ENCODE results near the gene EYS.

DNA sequence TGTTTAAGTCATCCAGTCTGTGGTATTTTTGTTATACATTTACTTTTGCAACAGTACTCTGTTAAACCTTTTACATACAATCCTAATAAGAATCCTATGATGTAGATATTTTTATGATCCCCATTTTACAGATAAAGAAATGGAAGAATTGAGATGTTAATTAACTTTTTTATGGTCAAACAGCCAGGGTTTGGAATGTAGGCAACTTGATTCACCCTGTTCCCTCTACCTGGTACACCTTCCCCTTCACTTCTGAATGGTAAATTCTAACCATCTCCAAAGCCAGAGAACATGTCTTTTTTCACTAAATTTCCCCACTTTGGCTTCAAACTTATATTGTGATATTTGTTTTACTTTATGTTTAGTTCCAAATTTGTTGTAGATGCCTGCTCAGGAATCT is 1771.3 kb downstream of the EYS start:
- no peak for TF ChIP-seq EZH2 (IDR thresholded peaks at IDR 0.05)
- TF ChIP-seq POLR2AphosphoS5 (IDR thresholded peaks at IDR 0.05; ENCODE audit: borderline replicate concordance, low read depth, low read length), result no peak
- no peak for TF ChIP-seq FOXP2 (optimal IDR thresholded peaks at IDR 0.05; ENCODE audit: control extremely low read depth, extremely low read length, insufficient read depth)

Measured in SK-N-MC (cell line).